Measurements from ENCODE around the gene HDC.

GRCh38 chr15:50280271-50280670, 14.7 kb upstream of the HDC start:
- TF ChIP-seq POLR2A (IDR thresholded peaks at IDR 0.05; ENCODE audit: low read depth, low read length) = no peak
- TF ChIP-seq POLR2AphosphoS5 (IDR thresholded peaks at IDR 0.05; ENCODE audit: low read depth, low read length) = no peak
- no peak for TF ChIP-seq PAX5 (IDR thresholded peaks at IDR 0.05; ENCODE audit: insufficient read depth, low read length, severe bottlenecking)
- no peak for TF ChIP-seq SPI1 (IDR thresholded peaks at IDR 0.05; ENCODE audit: low read depth, low read length)

Measured in GM12891 (cell line).